Measurements from ENCODE around the gene SLC44A5. TPM values are rescaled to one million over a fixed set of nuclear protein-coding genes. Genes with fewer than 3 reads are reported as not detected.

SLC44A5 gene
- total RNA-seq, 1 donor from 2014 or later: 15.4 TPM

GRCh38 chr1:75519651-75520427 is 91.1 kb downstream of the SLC44A5 start:
- Mint-ChIP-seq H3K4me3 (ENCODE audit: unreplicated experiment) (no peak overlapping the region), H3K27ac (ENCODE audit: unreplicated experiment) (no peak overlapping the region), H3K4me1 (ENCODE audit: low read depth, unreplicated experiment) (peaks cover 2% of the 10 kb centered on the region), H3K36me3 (ENCODE audit: unreplicated experiment) (no peaks in the 10 kb centered on the region), H3K27me3 (ENCODE audit: unreplicated experiment) (no peaks in the 10 kb centered on the region), H3K9me3 (ENCODE audit: unreplicated experiment) (no peaks in the 10 kb centered on the region)
- no peak for TF ChIP-seq CTCF (IDR thresholded peaks at IDR 0.05; ENCODE audit: partially characterized antibody, unreplicated experiment)
- DNase-seq: no peak

- DNase-seq: no peak
- TF ChIP-seq CTCF (IDR thresholded peaks at IDR 0.05; ENCODE audit: partially characterized antibody, unreplicated experiment): no peak
- Mint-ChIP-seq H3K4me1 (ENCODE audit: low read depth, unreplicated experiment) (peaks cover 2% of the 10 kb centered on the region), H3K4me3 (ENCODE audit: unreplicated experiment) (no peak overlapping the region), H3K9me3 (ENCODE audit: unreplicated experiment) (no peaks in the 10 kb centered on the region), H3K27me3 (ENCODE audit: unreplicated experiment) (no peaks in the 10 kb centered on the region), H3K36me3 (ENCODE audit: unreplicated experiment) (no peaks in the 10 kb centered on the region), H3K27ac (ENCODE audit: unreplicated experiment) (no peak overlapping the region)
Measured at GRCh38 chr1:75518686-75519085, 92.2 kb downstream of the SLC44A5 start.

- no peaks in the 10 kb centered on the region for H3K4me1 Mint-ChIP-seq (ENCODE audit: low read depth, unreplicated experiment)
- H3K27me3 Mint-ChIP-seq (ENCODE audit: unreplicated experiment): no peaks in the 10 kb centered on the region
- no peaks in the 10 kb centered on the region for H3K9me3 Mint-ChIP-seq (ENCODE audit: unreplicated experiment)
- TF ChIP-seq CTCF (IDR thresholded peaks at IDR 0.05; ENCODE audit: partially characterized antibody, unreplicated experiment): no peak
- DNase-seq: no peak
- no peaks in the 10 kb centered on the region for H3K36me3 Mint-ChIP-seq (ENCODE audit: unreplicated experiment)
- H3K4me3 Mint-ChIP-seq (ENCODE audit: unreplicated experiment): no peak overlapping the region
- H3K27ac Mint-ChIP-seq (ENCODE audit: unreplicated experiment): no peak overlapping the region
Measured at GRCh38 chr1:75514270-75514669, 96.6 kb downstream of the SLC44A5 start.

GRCh38 chr1:75506976-75507375 is 103.9 kb downstream of the SLC44A5 start:
- no peak overlapping the region for H3K27ac Mint-ChIP-seq (ENCODE audit: unreplicated experiment)
- H3K27me3 Mint-ChIP-seq (ENCODE audit: unreplicated experiment): no peaks in the 10 kb centered on the region
- H3K9me3 Mint-ChIP-seq (ENCODE audit: unreplicated experiment): no peaks in the 10 kb centered on the region
- TF ChIP-seq CTCF (IDR thresholded peaks at IDR 0.05; ENCODE audit: partially characterized antibody, unreplicated experiment): no peak
- no peaks in the 10 kb centered on the region for H3K36me3 Mint-ChIP-seq (ENCODE audit: unreplicated experiment)
- DNase-seq: no peak
- peaks cover 6% of the 10 kb centered on the region for H3K4me1 Mint-ChIP-seq (ENCODE audit: low read depth, unreplicated experiment)
- H3K4me3 Mint-ChIP-seq (ENCODE audit: unreplicated experiment): no peak overlapping the region

- no peak for DNase-seq
- Mint-ChIP-seq H3K27ac (ENCODE audit: unreplicated experiment) (no peak overlapping the region), H3K4me1 (ENCODE audit: low read depth, unreplicated experiment) (peaks cover 6% of the 10 kb centered on the region), H3K36me3 (ENCODE audit: unreplicated experiment) (no peaks in the 10 kb centered on the region), H3K9me3 (ENCODE audit: unreplicated experiment) (no peaks in the 10 kb centered on the region), H3K4me3 (ENCODE audit: unreplicated experiment) (no peak overlapping the region), H3K27me3 (ENCODE audit: unreplicated experiment) (no peaks in the 10 kb centered on the region)
- TF ChIP-seq CTCF (IDR thresholded peaks at IDR 0.05; ENCODE audit: partially characterized antibody, unreplicated experiment): no peak
Measured at GRCh38 chr1:75503221-75503974, 107.5 kb downstream of the SLC44A5 start.

All from glutamatergic neuron (in vitro differentiated cells).